Neuronal stem cell (in vitro differentiated cells): Measurements from ENCODE around the gene FAM180A.

Experiments used
- DNase-seq: peaks from one replicate; pipeline ENCODE4 v3.0.0-alpha.2; 2013; ENCODE audit warnings: low spot score
- H2AFZ ChIP-seq: one replicate; pipeline ENCODE4 v1.6.1; 2013; ENCODE audit warnings: mild to moderate bottlenecking, low read length, inconsistent platforms
- H2AK5ac ChIP-seq: 2 replicates; pipeline ENCODE4 v1.6.1; 2013; ENCODE audit warnings: low read depth, mild to moderate bottlenecking, inconsistent platforms, low read length, moderate library complexity, mixed read lengths
- H2BK120ac ChIP-seq: 2 replicates; pipeline ENCODE4 v1.6.1; 2013; ENCODE audit warnings: low read depth, mild to moderate bottlenecking, inconsistent platforms, low read length, moderate library complexity, mixed read lengths
- H2BK12ac ChIP-seq: one replicate; pipeline ENCODE4 v1.6.1; 2013; ENCODE audit warnings: low read length, inconsistent platforms
- H2BK15ac ChIP-seq: 2 replicates; pipeline ENCODE4 v1.6.1; 2013; ENCODE audit warnings: mild to moderate bottlenecking, low read length, inconsistent platforms, mixed read lengths
- H2BK5ac ChIP-seq: one replicate; pipeline ENCODE4 v1.6.1; 2013; ENCODE audit warnings: inconsistent platforms, mild to moderate bottlenecking, low read length, moderate library complexity
- H3K14ac ChIP-seq: one replicate; pipeline ENCODE4 v1.6.1; 2013; ENCODE audit warnings: low read length, inconsistent platforms
- H3K18ac ChIP-seq: 2 replicates; pipeline ENCODE4 v1.6.1; 2013; ENCODE audit warnings: low read length, inconsistent platforms
- H3K23ac ChIP-seq: 2 replicates; pipeline ENCODE4 v1.6.1; 2013; ENCODE audit warnings: low read depth, mild to moderate bottlenecking, mixed read lengths, low read length, inconsistent platforms; ENCODE audit not compliant: poor library complexity
- H3K27ac ChIP-seq: replicated peaks from 3 replicates; pipeline ENCODE4 v1.5.1; 2013; ENCODE audit warnings: low read length, inconsistent platforms
- H3K27me3 ChIP-seq, 3 experiments: 2 replicates each; pipeline ENCODE4 v1.6.1; 2013; ENCODE audit warnings: low read length in 3 of 3, mild to moderate bottlenecking in 2 of 3, inconsistent platforms in 1 of 3, low read depth in 1 of 3, mixed read lengths in 1 of 3, moderate library complexity in 1 of 3; ENCODE audit not compliant: control insufficient read depth in 3 of 3, insufficient read depth in 3 of 3
- H3K36me3 ChIP-seq, 2 donors: replicated peaks in 1 of 2; 2 replicates each; pipeline ENCODE4 v1.6.1; 2013; ENCODE audit warnings: low read length in 2 of 2; ENCODE audit not compliant: control insufficient read depth in 2 of 2, insufficient read depth in 2 of 2
- H3K4ac ChIP-seq: 2 replicates; pipeline ENCODE4 v1.6.1; 2013; ENCODE audit warnings: inconsistent platforms, mild to moderate bottlenecking, low read length, moderate library complexity
- H3K4me1 ChIP-seq, 2 donors: 1 replicate in 1 of 2; 2 replicates in 1 of 2; pipeline ENCODE4 v1.6.1; 2013; ENCODE audit warnings: low read length in 2 of 2, low read depth in 1 of 2; ENCODE audit not compliant: control insufficient read depth in 2 of 2, insufficient read depth in 1 of 2
- H3K4me2 ChIP-seq: one replicate; pipeline ENCODE4 v1.6.1; 2013; ENCODE audit warnings: mild to moderate bottlenecking, low read length, inconsistent platforms; ENCODE audit not compliant: insufficient read depth, poor library complexity, severe bottlenecking
- H3K4me3 ChIP-seq, 2 donors: 2 replicates each; pipeline ENCODE4 v1.5.1; 2013; ENCODE audit warnings: low read length in 2 of 2, mild to moderate bottlenecking in 2 of 2, inconsistent platforms in 1 of 2, moderate library complexity in 1 of 2
- H3K79me1 ChIP-seq: one replicate; pipeline ENCODE4 v1.6.1; 2013; ENCODE audit warnings: low read depth, mild to moderate bottlenecking, inconsistent platforms, low read length, moderate library complexity
- H3K9ac ChIP-seq: one replicate; pipeline ENCODE4 v1.6.1; 2013; ENCODE audit warnings: mild to moderate bottlenecking, low read depth, low read length, inconsistent platforms; ENCODE audit not compliant: poor library complexity
- H3K9me3 ChIP-seq, 2 donors: replicated peaks in 1 of 2; 2 replicates each; pipeline versions ENCODE3 to v1.6.1; 2013; ENCODE audit warnings: low read length in 2 of 2, mild to moderate bottlenecking in 2 of 2, inconsistent platforms in 1 of 2, low read depth in 1 of 2, mixed read lengths in 1 of 2, moderate library complexity in 1 of 2; ENCODE audit not compliant: control insufficient read depth in 2 of 2, insufficient read depth in 1 of 2
- H4K8ac ChIP-seq: one replicate; pipeline ENCODE4 v1.6.1; 2013; ENCODE audit warnings: low read depth, mild to moderate bottlenecking, inconsistent platforms, low read length, moderate library complexity
- H4K91ac ChIP-seq: one replicate; pipeline ENCODE4 v1.6.1; 2013; ENCODE audit warnings: low read length, low read depth, mild to moderate bottlenecking, inconsistent platforms; ENCODE audit not compliant: poor library complexity
- WGBS, 2 donors: extraction: QIAGEN DNeasy Blood & Tissue Kit; methylation state at CpG; one replicate each; pipeline ENCODE4 v1.1.7; 2013; ENCODE audit warnings: missing lambda C conversion rate in 2 of 2, mixed read lengths in 1 of 2; ENCODE audit not compliant: insufficient read length in 2 of 2, insufficient replicate concordance in 1 of 2; ENCODE audit errors: extremely low coverage in 2 of 2; 5-methylcytosine and 5-hydroxymethylcytosine counted together

Gene FAM180A

DNA sequence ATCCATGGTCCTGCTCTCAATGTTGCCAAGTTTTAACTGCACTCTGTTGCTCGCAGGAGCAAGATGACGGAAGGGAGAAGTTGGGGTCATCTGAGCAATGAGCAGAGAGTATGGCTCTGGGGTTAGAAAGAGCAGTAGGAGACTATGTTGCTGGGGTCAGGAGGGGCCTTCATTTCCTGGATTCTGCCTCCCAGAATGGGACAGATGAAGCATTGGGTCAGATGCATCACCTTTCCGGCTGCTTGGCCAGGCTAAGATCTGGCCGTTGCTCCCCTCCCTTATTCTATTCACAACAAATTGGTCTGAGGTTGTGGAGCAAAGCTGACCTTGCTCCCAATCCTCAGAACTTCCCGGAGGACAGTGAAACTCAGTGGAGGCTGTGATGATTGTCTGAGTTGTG is 63.9 kb downstream of the FAM180A start:
- H2AK5ac ChIP-seq = no peak overlapping the region
- no peak for DNase-seq
- H2BK12ac ChIP-seq = no peak overlapping the region
- peak overlapping the region; percentile 31 for H3K9ac ChIP-seq
- H3K4me1 ChIP-seq = no peaks in the 10 kb centered on the region
- no peak overlapping the region for H3K23ac ChIP-seq
- no peak overlapping the region for H3K4ac ChIP-seq
- no peak overlapping the region for H2AFZ ChIP-seq
- no peak overlapping the region for H4K8ac ChIP-seq
- WGBS, 2 donors = no CpG with 5 or more reads among the region's 5 CpGs
- H2BK15ac ChIP-seq = no peak overlapping the region
- H3K27ac ChIP-seq = no peak overlapping the region
- peaks cover 10 to 47% of the 10 kb centered on the region in 2 donors for H3K36me3 ChIP-seq
- no peak overlapping the region for H3K4me2 ChIP-seq
- H3K14ac ChIP-seq = no peak overlapping the region
- no peak overlapping the region for H4K91ac ChIP-seq
- H3K18ac ChIP-seq = no peak overlapping the region
- H2BK5ac ChIP-seq = no peak overlapping the region
- no peaks in the 10 kb centered on the region for H3K9me3 ChIP-seq
- no peak overlapping the region for H3K4me3 ChIP-seq
- H3K79me1 ChIP-seq = peaks cover 4% of the 10 kb centered on the region
- no peak overlapping the region for H2BK120ac ChIP-seq
- no peaks in the 10 kb centered on the region for H3K27me3 ChIP-seq

DNA sequence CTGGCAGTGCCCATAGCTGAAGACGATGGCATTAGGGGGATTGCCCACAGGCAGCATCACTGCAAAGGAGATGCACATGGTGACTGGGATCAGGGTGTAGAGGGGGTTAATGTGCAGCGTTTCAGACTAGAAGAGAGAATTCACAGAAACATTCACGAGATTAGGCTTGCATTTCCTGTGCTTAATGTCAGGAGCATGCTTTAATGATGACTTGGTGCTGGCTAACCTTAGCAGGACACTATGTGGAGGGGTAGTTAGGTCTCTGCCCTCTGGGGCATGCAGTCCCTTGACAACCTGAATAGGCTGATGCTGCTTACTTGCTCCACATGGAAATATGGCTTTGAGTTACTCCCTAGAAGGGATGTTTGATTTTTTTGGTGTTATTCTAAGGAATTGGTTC is 64.5 kb downstream of the FAM180A start:
- Histone ChIP-seq H3K4me3 (no peak overlapping the region), H3K23ac (no peak overlapping the region), H3K4me1 (no peaks in the 10 kb centered on the region), H3K18ac (no peak overlapping the region), H2BK15ac (no peak overlapping the region), H2AFZ (no peak overlapping the region), H3K9me3 (no peaks in the 10 kb centered on the region), H3K14ac (no peak overlapping the region), H3K27me3 (no peaks in the 10 kb centered on the region), H2BK120ac (no peak overlapping the region), H4K8ac (no peak overlapping the region), H3K4me2 (no peak overlapping the region), H2AK5ac (no peak overlapping the region), H3K27ac (no peak overlapping the region), H2BK12ac (no peak overlapping the region), H3K79me1 (peaks cover 4% of the 10 kb centered on the region), H3K9ac (no peak overlapping the region), H3K36me3 (peaks cover 9 to 47% of the 10 kb centered on the region in 2 donors), H4K91ac (no peak overlapping the region), H2BK5ac (no peak overlapping the region), H3K4ac (no peak overlapping the region)
- no peak for DNase-seq
- no CpG with 5 or more reads among the region's 3 CpGs for WGBS, 2 donors

DNA sequence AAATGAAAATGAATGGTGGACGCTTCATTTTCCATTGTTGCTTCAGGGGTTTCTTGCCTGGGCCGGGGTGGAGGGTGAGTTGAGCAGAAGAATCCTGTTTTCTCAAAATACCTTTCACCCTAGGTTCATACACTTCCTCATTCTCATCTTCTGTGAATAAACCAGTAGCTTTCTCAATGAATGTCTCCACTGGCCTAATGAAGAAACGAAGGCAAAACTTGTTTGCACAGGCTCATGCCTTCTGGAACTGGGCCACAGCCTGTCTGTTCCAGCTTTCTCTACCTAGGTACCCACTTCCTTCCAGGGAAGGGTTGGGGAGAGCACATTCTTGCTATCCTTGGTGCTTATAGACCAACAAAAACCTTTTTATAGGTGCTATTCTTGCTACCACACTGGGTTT is 65.0 kb downstream of the FAM180A start:
- Histone ChIP-seq H3K18ac (no peak overlapping the region), H3K14ac (no peak overlapping the region), H4K8ac (no peak overlapping the region), H3K27ac (no peak overlapping the region), H3K4me2 (no peak overlapping the region), H3K79me1 (peaks cover 4% of the 10 kb centered on the region), H3K36me3 (peaks cover 9 to 48% of the 10 kb centered on the region in 2 donors), H3K4ac (no peak overlapping the region), H2AK5ac (no peak overlapping the region), H2AFZ (no peak overlapping the region), H3K27me3 (no peaks in the 10 kb centered on the region), H2BK12ac (no peak overlapping the region), H3K23ac (no peak overlapping the region), H2BK120ac (no peak overlapping the region), H3K4me1 (no peaks in the 10 kb centered on the region), H3K4me3 (no peak overlapping the region), H3K9me3 (no peaks in the 10 kb centered on the region), H3K9ac (no peak overlapping the region), H2BK5ac (no peak overlapping the region), H4K91ac (no peak overlapping the region), H2BK15ac (no peak overlapping the region)
- WGBS, 2 donors = no CpG with 5 or more reads among the region's 3 CpGs
- DNase-seq = no peak

DNA sequence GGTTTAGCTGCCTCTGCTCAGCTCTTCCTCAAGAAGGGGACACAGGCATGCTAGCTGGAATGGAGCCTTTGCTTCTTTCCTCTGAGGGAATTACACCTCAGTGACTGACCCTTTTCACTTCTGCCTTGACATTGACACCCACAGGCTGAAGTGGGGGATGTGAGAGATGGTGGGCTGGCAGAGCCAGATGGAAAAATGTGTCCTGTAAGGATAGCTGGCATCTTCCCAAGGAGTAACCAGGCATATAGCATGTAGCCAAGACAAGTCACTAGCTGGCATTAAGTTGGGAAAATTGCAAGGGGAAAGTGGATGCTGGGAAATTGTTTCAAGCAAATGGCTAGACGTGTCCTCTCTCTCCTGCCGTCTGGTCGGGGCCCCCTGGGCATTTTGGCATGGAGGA is 66.4 kb downstream of the FAM180A start:
- H3K4ac ChIP-seq = no peak overlapping the region
- no peak overlapping the region for H3K4me3 ChIP-seq
- no CpG with 5 or more reads among the region's 3 CpGs for WGBS, 2 donors
- no peak overlapping the region for H3K18ac ChIP-seq
- no peak for DNase-seq
- no peak overlapping the region for H4K91ac ChIP-seq
- H2BK12ac ChIP-seq = no peak overlapping the region
- no peaks in the 10 kb centered on the region for H3K27me3 ChIP-seq
- H3K27ac ChIP-seq = no peak overlapping the region
- no peak overlapping the region for H2BK120ac ChIP-seq
- H3K14ac ChIP-seq = no peak overlapping the region
- H3K79me1 ChIP-seq = peaks cover 4% of the 10 kb centered on the region
- no peaks in the 10 kb centered on the region for H3K4me1 ChIP-seq
- H2AFZ ChIP-seq = no peak overlapping the region
- H3K23ac ChIP-seq = no peak overlapping the region
- H2BK5ac ChIP-seq = no peak overlapping the region
- H3K4me2 ChIP-seq = no peak overlapping the region
- H3K9ac ChIP-seq = no peak overlapping the region
- no peak overlapping the region for H2BK15ac ChIP-seq
- peaks cover 9 to 60% of the 10 kb centered on the region in 2 donors for H3K36me3 ChIP-seq
- H4K8ac ChIP-seq = no peak overlapping the region
- H3K9me3 ChIP-seq = no peaks in the 10 kb centered on the region
- H2AK5ac ChIP-seq = no peak overlapping the region
